Coronary artery (tissue), 2 donors: Measurements from ENCODE around the gene RNF227.

Experiments
- DNase-seq: peaks from one replicate; pipeline ENCODE4 v3.0.0-alpha.2; 2017; ENCODE audit warnings: low spot score
- H3K27ac ChIP-seq, 2 donors: fragments of 200-600 bp; sonication (generic); one replicate each; pipeline ENCODE4 v1.5.1; 2016 to 2019
- H3K4me3 ChIP-seq: fragments of 200-600 bp; sonication (generic); 2 replicates; pipeline ENCODE4 v1.5.1; 2016; ENCODE audit warnings: mild to moderate bottlenecking, moderate library complexity
- CTCF ChIP-seq: fragments of 200-600 bp; sonication (generic); IDR thresholded peaks from one replicate; pipeline ENCODE4 v1.5.1; 2019; ENCODE audit warnings: antibody characterized with exemption

Gene RNF227

GRCh38 chr17:7951143-7951792 lies 35.2 kb upstream of the RNF227 start:
- TF ChIP-seq CTCF = no peak
- H3K27ac ChIP-seq = no peak overlapping the region
- H3K4me3 ChIP-seq = no peak overlapping the region
- DNase-seq = no peak

DNA sequence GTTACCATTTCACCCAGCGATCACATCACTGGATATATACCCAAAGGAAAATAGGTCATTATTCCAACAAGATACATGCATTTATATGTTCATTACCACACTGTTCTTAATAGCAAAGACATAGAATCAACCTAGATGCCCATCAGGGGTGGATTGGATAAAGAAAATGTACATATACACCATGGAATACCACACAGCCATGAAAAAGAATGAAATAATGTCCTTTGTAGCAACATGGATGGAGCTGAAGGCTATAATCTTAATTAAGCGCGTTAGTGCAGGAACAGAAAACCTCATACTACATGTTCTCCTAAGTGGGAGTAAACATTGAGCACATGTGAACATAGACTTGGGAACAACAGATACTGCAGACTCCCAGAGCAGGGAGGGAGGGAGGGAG lies 34.5 kb upstream of the RNF227 start:
- Histone ChIP-seq H3K27ac (no peak overlapping the region), H3K4me3 (no peak overlapping the region)
- no peak for TF ChIP-seq CTCF
- no peak for DNase-seq

DNA sequence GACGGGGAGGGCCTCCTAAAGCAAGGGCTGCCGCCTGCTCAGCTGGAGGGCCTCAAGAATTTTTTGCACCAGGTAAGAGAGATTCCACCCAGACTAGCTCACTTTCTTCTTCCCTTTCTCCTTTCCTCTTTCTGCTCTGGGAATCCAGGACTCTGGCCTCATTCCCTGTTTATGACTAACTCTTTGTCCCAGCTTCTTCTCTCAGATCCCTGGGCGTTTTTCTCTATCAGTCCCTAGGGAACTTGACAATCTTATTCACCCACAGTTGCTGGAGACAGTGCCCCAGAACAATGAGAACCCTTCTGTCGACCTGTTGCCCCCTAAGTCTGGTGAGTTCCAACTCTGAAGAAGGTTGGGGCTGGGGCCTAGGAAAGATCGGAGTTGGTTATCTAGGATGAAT lies 31.6 kb upstream of the RNF227 start:
- Histone ChIP-seq H3K4me3 (no peak overlapping the region), H3K27ac (no peak overlapping the region)
- no peak for TF ChIP-seq CTCF
- DNase-seq = no peak

- H3K4me3 ChIP-seq = no peak overlapping the region
- no peak for TF ChIP-seq CTCF
- no peak overlapping the region for H3K27ac ChIP-seq
- DNase-seq = no peak
These were observed 30.4 kb upstream of the RNF227 start for GRCh38 chr17:7946441-7946840.

DNA sequence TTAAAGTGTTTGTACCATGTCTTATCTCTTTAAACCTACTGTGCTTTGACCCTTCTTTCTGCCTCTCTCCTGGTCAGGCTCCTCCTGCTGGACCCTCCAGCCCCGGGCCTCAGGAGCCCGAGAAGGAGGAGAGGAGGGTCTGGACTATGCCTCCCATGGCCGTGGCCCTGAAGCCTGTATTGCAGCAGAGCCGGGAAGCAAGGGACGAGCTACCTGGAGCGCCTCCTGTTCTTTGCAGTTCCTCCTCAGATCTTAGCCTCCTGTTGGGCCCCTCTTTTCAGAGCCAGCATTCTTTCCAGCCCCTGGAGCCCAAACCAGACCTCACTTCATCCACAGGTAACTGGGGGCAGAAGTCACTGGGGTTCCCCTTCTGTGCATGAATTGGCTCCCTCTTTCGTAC lies 29.6 kb upstream of the RNF227 start:
- no peak overlapping the region for H3K4me3 ChIP-seq
- no peak overlapping the region for H3K27ac ChIP-seq
- TF ChIP-seq CTCF = no peak
- DNase-seq = no peak

DNA sequence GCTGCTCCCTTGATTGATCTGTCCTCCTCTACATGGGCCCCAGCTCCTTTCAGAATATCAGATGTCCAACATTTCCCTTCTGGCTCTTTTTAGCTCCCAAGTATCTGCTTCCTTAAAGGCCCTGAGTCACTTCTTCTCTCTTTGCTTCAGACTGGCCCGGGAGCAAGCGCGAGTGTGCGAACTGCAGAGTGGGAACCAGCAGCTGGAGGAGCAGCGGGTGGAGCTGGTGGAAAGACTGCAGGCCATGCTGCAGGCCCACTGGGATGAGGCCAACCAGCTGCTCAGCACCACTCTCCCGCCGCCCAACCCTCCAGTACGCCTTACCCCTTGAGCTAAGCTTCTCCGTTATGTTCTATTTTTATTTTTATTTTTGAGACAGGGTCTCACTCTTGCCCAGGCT lies 28.2 kb upstream of the RNF227 start:
- no peak for DNase-seq
- H3K27ac ChIP-seq = no peak overlapping the region
- TF ChIP-seq CTCF = no peak
- no peak overlapping the region for H3K4me3 ChIP-seq

DNA sequence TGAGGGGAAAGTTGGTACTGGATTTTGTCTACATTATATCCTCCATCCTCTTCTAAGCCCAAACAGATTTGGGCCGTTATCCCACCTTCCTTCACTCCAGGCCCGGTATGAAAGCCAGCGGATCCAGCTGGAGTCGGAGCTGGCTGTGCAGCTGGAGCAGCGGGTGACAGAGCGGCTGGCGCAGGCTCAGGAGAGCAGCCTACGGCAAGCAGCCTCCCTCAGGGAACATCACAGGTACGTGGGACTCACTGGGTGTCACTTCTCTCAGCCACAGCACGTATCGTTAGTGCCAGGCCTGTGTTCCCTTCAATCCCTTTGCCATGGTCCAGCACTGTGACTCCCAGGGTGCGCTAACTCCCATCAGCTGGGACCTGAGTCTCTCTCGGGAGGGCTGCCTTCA lies 27.2 kb upstream of the RNF227 start:
- DNase-seq = no peak
- TF ChIP-seq CTCF = no peak
- Histone ChIP-seq H3K4me3 (no peak overlapping the region), H3K27ac (no peak overlapping the region)
